OCI-LY3 (cell line): Measurements from ENCODE around the gene CORO6.

Experiments
- H2AFZ ChIP-seq: fragments of 200-600, 300-600 bp; shearing (Covaris generic); 2 replicates; pipeline ENCODE4 v1.6.0; 2014; ENCODE audit warnings: antibody characterized with exemption, low read depth, low read length
- H3K27ac ChIP-seq: fragments of 200-600, 300-600 bp; sonication (generic); 2 replicates; pipeline ENCODE4 v1.5.1; 2014; ENCODE audit warnings: mild to moderate bottlenecking, low read length, moderate library complexity, mixed read lengths
- H3K27me3 ChIP-seq: fragments of 200-600, 300-600 bp; sonication (generic); 2 replicates; pipeline ENCODE4 v1.6.1; 2014; ENCODE audit warnings: low read depth, low read length, mixed read lengths
- H3K36me3 ChIP-seq: fragments of 200-600, 300-600 bp; sonication (generic); replicated peaks from 2 replicates; pipeline ENCODE3; 2014; ENCODE audit warnings: low read depth, low read length, mixed read lengths
- H3K4me1 ChIP-seq: fragments of 300-600, 200-600 bp; sonication (generic); 2 replicates; pipeline ENCODE4 v1.6.1; 2014; ENCODE audit warnings: low read length, mixed read lengths
- H3K4me2 ChIP-seq: fragments of 200-600, 300-600 bp; sonication (generic); 2 replicates; pipeline ENCODE4 v1.6.1; 2014; ENCODE audit warnings: low read length, mixed read lengths
- H3K4me3 ChIP-seq: fragments of 300-600, 200-600 bp; sonication (generic); 2 replicates; pipeline ENCODE4 v1.5.1; 2014; ENCODE audit warnings: antibody characterized with exemption, mild to moderate bottlenecking, low read length, moderate library complexity
- H3K79me2 ChIP-seq: fragments of 300-600, 200-600 bp; shearing (Covaris generic); 2 replicates; pipeline ENCODE4 v1.6.1; 2014; ENCODE audit warnings: mild to moderate bottlenecking, low read length, mixed read lengths
- H3K9ac ChIP-seq: fragments of 300-600, 200-600 bp; shearing (Covaris generic); 2 replicates; pipeline ENCODE4 v1.6.0; 2014; ENCODE audit warnings: mild to moderate bottlenecking, low read length, moderate library complexity
- H3K9me3 ChIP-seq: fragments of 200-600, 300-600 bp; shearing (Covaris generic); 2 replicates; pipeline ENCODE4 v1.6.1; 2014; ENCODE audit warnings: low read length, mixed read lengths; ENCODE audit not compliant: insufficient read depth
- H4K20me1 ChIP-seq: fragments of 200-600, 300-600 bp; sonication (generic); 2 replicates; pipeline ENCODE4 v1.6.1; 2016; ENCODE audit warnings: low read length, mixed read lengths; ENCODE audit not compliant: insufficient read depth
- CTCF ChIP-seq: fragments of 200-600, 300-600 bp; sonication (generic); IDR thresholded peaks from 2 replicates; pipeline ENCODE4 v1.5.1; 2014; ENCODE audit warnings: antibody characterized with exemption, low read length, low read depth
- EZH2phosphoT487 ChIP-seq: fragments of 200-600 bp; shearing (Covaris generic); IDR thresholded peaks from 2 replicates; pipeline ENCODE4 v1.6.1; 2018; ENCODE audit warnings: antibody characterized with exemption, mixed run types, low read depth

The CORO6 gene

GRCh38 chr17:29582254-29582765 lies 40.4 kb downstream of the CORO6 start:
- H4K20me1 ChIP-seq, result peaks cover 8% of the 10 kb centered on the region
- H3K9ac ChIP-seq, result no peak overlapping the region

GRCh38 chr17:29581583-29582253 lies 41.0 kb downstream of the CORO6 start:
- Histone ChIP-seq H3K36me3 (peaks cover 40% of the 10 kb centered on the region), H3K9ac (no peak overlapping the region)

More at GRCh38 chr17:29582254-29582765, 40.4 kb downstream of the CORO6 start:
- H3K27ac ChIP-seq, result no peak overlapping the region
- TF ChIP-seq CTCF (no peak), EZH2phosphoT487 (no peak)
- H3K4me1 ChIP-seq, result peaks cover 20% of the 10 kb centered on the region
- no peak overlapping the region for H2AFZ ChIP-seq
- H3K27me3 ChIP-seq, result no peaks in the 10 kb centered on the region
- H3K9me3 ChIP-seq, result no peaks in the 10 kb centered on the region
- H3K4me2 ChIP-seq, result no peak overlapping the region
- peaks cover 44% of the 10 kb centered on the region for H3K79me2 ChIP-seq
- no peak overlapping the region for H3K4me3 ChIP-seq
- H3K36me3 ChIP-seq, result peaks cover 40% of the 10 kb centered on the region

DNA sequence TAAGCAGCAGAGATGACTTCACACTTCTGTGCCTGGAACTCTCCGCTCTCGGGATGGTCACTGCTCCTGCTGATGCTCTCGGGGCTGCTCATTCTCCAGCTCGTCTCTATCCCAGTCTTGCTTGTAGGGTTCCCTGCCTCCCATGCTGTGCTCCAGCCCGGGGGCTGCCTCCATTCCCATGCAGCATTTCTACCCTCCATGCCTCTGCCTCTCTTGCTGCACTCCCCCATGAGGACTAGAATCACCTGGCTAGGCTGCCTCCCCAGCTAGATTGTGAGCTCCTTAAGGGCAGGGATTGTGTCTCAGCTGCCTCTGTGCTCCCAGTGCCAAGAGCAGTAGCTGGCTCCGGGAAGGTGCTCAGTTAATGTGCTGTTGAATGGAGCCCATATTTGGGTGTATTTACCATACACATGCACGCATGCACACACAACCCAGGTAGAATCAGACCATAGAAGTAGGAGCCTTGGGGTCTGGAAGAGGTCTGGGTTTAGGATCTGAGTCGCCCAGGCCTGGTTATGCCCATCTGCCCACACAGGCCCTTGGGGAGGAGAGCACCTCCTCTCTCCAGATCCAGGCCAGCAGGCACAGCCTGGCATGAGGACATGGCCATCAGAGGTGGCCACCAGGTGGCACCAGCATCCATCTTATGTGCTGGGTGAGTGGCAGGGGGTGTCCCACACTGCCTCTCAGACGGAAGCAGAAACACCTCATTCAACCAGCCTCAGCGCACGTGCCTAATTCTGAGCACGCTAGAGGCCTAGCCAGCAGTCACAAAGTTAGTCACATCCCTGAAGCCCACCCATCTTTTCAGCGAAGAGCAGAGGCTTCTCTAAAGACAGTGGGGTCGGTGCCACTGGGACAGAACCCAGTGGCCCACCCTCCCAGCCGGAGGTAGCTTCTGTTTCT lies 42.6 kb downstream of the CORO6 start:
- H3K4me3 ChIP-seq, result no peak overlapping the region
- peak overlapping the region; percentile 57 for H3K27ac ChIP-seq
- no peak overlapping the region for H2AFZ ChIP-seq
- no peaks in the 10 kb centered on the region for H3K27me3 ChIP-seq
- no peak overlapping the region; the same call in 1 of the 2 replicates for H3K9ac ChIP-seq
- peaks cover 15% of the 10 kb centered on the region for H3K4me1 ChIP-seq
- H3K9me3 ChIP-seq, result no peaks in the 10 kb centered on the region
- TF ChIP-seq EZH2phosphoT487 (no peak), CTCF (peak; percentile 93)
- peaks cover 22% of the 10 kb centered on the region for H3K79me2 ChIP-seq
- H4K20me1 ChIP-seq, result no peaks in the 10 kb centered on the region; the same call in 1 of the 2 replicates
- peaks cover 51% of the 10 kb centered on the region for H3K36me3 ChIP-seq
- H3K4me2 ChIP-seq, result 0 out of 2 replicates have a peak overlapping the region, but pooled peaks have one; percentile 5

More at GRCh38 chr17:29581583-29582253, 41.0 kb downstream of the CORO6 start:
- Histone ChIP-seq H3K4me3 (no peak overlapping the region), H2AFZ (no peak overlapping the region), H3K27ac (no peak overlapping the region), H4K20me1 (peaks cover 4% of the 10 kb centered on the region), H3K79me2 (peaks cover 38% of the 10 kb centered on the region), H3K27me3 (no peaks in the 10 kb centered on the region), H3K4me1 (peaks cover 19% of the 10 kb centered on the region), H3K4me2 (no peak overlapping the region), H3K9me3 (no peaks in the 10 kb centered on the region)
- TF ChIP-seq EZH2phosphoT487 (no peak), CTCF (no peak)
